GM18868 (cell line): Measurements from ENCODE around the gene PDE4D.
"Not testable (repeated sequence)": the region's sequence is repeated elsewhere in the genome, so short reads cannot be mapped to it uniquely, and the experiment has no call there.

Source experiments
- ATAC-seq: cut with Tn5 transposase; IDR thresholded peaks from one replicate; pipeline ENCODE4 v1.9.1; 2021; ENCODE audit warnings: mild to moderate bottlenecking, moderate library complexity; ENCODE audit not compliant: unreplicated experiment

Gene PDE4D

DNA sequence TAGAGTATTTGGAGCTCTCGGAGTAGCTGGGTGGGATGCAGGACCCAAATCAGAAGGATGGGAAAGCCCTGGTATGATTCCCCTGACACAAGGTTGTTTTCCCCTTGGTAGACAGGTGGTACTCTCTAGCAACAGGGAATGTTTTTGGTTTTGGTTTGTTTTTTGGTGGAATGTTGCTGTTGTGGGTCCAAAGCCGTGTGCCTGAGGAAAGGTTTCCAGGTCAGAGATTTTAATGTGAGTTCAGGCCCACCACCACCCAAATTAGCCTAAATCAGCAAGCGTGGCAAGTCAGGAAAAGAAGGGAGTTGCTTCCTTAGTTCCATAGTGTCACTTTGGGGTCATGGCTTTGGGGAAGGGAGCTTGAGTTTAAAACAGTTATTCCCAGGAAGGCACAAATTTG is 925.2 kb downstream of the PDE4D start:
- ATAC-seq: no peak

DNA sequence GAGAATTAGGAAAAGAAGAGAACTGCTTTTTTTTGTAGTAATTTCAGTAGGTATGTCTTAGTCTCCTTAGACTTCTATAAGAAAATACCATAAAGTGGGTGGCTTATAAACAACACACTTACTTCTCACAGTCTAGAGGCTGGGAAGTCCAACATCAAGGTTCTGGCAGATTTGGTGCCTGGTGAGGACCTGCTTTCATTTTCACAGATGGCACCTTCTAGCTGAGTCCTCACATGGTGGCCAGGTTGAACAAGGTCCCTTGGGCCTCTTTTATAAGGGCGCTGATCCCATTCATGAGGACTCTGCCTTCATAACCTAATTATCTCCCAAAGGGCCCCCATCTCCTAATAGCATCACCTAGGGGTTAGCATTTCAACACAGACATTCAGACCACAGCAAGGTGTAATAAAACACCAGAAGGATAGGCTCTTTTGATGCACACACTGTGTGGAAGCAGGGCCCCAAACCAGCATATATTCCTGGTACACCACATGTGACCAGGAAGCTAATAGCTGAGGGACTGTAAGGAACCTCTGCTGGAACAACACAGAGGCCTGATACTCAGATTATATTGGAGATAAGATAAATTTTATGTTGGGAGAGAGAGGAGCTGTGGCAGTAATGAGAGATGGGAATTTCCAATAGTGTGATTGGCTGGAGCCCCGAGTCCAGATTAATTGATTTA is 925.8 kb downstream of the PDE4D start:
- no peak for ATAC-seq

DNA sequence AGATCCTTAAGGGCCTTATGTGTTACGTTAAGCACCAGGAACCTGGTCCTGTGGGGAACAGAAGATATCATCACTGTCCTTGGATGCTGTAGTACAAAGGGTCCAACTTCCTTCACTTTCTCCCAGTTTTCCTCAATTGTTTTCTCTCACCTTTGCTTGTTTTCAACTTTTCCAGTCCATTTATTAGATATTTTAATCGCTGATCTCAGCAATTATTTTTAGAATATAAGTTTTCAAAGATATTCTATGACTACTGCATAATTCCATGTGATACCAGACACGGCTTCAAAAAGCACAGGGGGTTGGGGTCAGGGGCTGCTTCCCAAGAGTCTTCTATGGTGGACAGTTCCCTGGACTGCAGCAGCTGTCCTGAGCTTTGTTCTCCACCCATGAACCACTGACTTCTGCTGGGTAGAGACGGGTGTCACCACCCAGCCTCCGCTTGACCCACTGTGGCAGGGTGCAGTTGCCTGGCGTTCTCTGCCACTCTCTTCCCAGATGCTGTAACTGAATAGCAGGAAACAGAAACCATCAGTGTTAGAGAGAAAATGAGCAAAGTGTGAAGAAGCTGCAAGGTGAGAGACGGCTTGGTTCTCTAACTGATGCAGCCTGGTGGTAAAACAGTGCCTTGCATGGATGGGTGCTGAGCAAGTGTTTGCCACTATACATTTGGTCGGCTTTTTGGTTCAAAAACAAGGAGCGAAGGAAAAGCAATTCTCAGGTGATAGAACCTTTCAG is 927.7 kb downstream of the PDE4D start:
- ATAC-seq: no peak

DNA sequence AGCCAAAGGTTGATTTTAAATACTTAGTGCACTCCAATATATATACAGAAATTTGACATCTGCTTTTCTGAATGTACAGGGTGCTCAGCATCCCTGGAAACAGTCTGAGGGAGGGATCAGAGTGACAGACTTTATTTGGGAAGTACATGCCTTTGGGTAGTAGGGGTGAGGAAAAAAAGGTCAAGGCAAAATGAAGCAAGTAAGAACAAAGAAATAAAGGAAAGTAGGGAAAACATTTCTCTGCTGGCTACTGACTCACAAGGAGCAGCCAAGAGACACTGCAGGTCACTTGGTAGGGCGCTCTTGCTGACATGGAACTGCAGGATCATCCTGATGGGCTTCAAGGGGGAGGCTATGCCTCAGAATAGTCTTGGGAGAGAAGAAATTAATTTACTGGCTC is 929.7 kb downstream of the PDE4D start:
- ATAC-seq: no peak

DNA sequence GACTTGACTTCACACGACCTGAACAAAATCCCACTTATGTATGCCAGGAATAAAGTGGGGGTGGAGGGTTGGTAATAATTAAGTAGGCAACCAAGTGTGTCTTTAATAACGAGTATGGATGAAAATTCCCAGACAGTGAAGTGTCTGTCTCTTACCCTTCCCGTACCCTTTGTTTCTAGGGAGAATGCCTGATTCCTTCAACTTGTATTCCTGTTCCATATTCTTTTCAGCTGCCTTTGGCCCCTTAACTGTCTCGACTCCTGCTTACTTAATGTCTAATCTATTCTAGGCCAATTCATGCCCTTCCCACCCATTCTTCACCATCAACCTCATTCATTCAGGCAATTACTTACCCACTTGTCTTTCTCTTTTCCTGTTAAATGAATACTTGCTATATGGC is 930.2 kb downstream of the PDE4D start:
- no peak for ATAC-seq

DNA sequence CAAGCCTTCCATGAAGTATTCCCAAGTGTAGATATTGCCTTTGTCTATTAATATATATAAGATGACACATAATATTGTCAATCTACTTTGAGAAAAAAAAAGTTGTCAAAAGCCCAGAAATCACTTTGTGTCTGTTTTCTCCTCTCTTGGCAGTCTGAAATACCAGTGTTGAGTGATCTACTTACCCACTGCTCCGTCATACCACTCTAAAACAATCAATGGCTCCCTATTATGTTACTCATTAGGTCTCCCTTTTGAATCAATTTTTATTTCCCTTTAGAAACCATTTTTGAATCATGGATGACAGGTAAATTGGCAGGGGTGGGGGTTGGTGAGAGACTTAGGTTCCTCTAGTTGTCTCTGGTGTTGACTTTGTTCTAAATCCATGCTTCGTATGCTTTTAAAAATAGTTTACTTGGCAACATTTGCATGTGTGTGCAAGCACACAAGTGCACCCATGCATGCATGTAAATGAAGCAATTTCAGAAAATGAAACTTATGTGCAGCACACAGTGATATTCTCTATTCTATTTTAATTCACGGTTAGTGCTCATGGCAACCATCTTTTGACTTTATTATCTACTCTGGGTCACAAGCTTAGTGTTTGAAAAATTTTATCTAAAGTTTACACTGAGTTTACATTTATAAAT is 931.8 kb downstream of the PDE4D start:
- ATAC-seq: peak; percentile 78

DNA sequence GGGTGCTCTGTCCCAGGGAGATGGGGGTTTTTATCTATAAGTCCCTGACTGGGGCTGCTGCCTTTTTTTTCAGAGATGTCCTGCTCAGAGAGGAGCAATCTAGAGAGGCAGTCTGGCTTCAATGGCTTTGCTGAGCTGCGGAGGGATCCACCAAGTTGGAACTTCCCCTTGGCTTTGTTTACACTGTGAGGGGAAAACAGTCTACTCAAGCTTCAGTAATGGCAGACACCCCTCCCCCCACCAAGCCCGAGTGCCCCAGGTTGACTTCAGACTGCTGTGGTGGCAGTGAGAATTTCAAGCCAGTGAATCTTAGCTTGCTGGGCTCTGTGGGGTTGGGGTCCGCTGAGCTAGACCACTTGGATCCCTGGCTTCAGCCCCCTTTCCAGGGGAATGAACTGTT is 934.8 kb downstream of the PDE4D start:
- no peak for ATAC-seq

DNA sequence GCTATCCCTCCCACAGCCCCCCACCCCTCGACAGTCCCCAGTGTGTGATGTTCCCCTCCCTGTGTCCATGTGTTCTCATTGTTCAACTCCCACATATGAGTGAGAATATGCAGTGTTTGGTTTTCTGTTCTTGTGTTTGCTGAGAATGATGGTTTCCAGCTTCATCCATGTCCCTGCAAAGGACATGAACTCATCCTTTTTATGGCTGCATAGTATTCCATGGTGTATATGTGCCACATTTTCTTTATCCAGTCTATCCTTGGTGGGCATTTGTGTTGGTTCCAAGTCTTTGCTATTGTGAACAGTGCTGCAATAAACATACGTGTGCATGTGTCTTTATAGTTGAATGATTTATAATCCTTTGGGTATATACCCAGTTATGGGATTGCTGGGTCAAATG is 940.3 kb downstream of the PDE4D start:
- not testable (repeated sequence) for ATAC-seq

DNA sequence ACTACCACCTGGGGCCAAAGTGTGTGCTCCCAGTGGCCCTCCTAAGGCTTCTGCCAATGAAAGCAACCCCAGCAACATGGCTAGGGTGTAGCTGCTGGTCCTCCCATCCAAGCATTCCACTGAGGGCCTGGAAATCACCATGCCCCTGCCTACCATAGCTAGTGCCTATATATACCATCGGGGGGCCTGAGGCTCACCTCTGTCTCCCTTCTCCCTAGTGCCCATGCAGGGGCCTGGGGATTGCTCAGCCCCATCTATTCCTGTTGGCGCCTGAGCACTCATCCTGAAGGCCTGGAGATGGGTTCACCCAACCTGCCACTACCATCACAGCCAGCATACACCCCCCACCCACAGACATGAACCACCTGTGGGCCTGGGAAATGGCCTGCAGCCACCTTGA is 943.3 kb downstream of the PDE4D start:
- ATAC-seq: no peak

DNA sequence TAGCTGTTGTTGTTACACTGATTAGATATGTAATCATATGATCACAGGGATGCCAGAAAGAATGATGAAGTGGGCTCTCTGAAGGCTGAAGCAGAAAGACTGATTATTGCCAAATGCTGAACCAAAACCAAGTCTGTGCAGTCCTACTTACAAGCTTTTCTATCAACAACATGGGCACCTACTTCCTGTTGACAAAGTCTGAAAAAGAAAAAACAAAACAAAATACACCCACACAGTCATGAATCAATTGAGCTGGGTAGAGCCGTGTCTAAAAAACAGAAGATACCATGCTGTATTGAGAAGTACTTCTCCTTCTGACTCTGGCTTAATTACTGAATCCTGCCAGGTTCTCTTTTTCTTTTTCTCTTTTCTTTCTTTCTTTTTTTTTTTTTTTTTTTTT is 947.3 kb downstream of the PDE4D start:
- no peak for ATAC-seq

DNA sequence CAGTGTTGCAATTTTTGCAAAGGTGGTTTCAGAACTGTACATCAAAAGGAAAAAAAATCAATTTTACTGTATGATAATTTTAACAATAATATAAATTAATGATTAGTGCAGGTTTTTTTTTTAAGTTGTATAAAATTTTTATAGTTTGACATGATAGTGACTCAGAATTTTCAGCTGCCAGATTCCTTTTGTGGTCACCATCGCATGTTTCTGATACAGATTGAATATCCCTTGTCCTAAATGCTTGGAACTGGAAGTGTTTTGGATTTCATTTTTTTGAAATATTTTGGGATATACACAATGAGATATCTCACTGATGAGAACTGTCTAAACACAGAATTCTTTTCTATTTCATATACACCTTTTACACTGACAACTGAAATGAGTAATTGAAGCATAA is 949.3 kb downstream of the PDE4D start:
- ATAC-seq: no peak

DNA sequence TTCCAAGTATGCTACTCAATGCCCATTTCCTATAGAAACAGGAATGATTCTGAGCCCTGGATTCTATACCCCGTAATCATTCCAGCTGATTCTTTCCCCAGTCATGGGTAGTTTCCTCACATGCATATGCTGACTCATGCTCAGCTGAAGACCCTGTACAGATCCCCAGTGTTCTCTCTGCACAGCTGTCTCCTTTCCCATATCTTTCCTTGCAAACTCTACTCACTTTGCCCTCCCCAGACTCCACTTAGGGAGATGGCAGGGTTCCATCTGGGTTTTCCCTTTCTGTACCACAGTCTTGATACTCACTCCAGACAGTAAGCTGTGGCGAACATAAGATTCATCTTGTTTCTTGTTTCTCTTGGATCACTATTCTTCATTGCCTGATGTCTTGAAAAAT is 953.1 kb downstream of the PDE4D start:
- no peak for ATAC-seq

DNA sequence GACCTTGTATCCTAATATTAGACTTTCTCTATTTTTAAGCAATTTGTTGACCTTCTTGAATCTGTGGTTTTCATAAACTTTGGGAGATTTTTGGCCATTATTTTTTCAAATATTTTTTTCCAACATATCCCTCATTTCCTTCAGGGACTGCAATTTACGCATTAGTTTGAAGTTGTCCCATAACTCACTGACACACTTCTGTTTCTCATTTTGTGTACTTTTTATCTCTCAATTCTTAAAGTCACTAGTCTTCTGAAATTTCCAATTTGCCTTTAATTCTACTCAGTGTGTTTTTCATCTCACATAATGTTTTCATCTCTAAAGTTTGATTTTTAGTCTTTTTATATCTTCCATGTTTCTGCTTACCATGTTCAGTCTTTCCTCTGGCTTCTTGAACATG is 953.9 kb downstream of the PDE4D start:
- ATAC-seq: no peak

DNA sequence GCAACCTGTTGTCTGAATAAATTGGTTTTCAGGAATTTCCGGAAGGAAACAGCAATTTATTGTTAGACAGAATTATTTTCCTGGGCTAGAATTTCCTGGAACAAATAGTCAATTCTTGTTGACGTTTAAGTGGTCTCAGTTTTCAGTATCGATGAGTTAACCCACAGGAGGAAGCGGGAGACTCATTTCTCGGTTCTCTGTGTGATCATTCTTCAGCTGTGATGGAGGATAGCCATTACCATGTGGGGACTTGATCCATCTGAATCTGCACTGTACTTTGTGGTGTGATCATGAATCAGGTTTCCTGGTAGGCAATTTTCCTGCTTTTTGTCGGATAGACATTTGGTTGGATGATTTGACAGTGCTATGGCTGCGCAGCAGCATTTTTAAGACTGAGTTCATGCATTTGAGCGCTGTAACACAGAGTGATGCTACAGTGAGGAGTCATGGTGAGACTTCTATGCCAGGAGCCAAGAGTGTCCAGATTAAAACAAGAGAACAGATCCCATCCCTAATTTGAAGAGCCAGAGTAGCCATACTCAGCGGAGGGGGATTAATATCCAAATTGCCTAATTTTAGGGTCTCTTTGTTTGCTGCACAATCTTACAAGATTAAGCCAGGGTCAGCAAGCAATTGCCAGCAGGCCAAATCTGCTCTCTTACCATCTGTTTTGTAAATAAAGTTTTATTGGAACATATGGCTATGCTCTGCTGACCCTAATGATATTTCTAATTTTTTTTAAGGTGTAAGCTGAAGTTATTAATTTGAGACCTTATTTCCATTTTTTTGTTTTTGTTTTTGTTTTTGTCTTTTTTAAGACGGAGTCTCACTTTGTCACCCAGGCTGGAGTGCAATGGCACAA is 954.7 kb downstream of the PDE4D start:
- ATAC-seq: no peak

DNA sequence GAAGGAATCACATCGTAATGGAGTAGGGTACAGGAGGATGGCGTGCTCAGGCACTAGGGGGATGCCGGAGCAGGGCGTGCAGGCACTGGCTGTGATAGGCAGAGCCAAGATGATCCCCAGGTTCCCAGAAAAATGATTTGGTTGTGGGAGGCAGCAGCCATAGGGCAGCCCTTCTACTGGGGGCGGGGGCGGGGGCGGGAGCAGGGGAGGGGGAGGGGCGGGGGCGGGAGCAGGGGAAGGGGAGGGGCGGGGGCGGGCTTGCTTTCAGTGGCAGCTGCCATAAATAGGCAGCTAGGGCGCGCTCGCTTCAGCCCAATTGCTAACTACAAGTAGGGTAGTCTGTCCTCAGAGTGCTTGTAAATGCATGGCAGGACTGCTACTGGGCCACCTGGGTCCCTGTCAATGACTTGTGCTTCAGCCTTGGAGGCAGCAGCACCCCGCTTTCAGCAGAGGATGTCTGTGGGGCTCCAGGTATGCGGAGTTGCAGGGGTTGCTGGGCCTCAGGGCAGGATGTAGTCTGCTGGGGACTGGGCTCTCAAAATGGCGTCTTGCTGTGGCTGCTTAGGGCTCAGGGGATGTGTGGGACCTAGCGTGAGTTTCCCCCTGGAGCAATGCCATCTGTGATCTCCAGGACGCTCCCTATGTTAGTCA is 956.4 kb downstream of the PDE4D start:
- ATAC-seq: no peak

DNA sequence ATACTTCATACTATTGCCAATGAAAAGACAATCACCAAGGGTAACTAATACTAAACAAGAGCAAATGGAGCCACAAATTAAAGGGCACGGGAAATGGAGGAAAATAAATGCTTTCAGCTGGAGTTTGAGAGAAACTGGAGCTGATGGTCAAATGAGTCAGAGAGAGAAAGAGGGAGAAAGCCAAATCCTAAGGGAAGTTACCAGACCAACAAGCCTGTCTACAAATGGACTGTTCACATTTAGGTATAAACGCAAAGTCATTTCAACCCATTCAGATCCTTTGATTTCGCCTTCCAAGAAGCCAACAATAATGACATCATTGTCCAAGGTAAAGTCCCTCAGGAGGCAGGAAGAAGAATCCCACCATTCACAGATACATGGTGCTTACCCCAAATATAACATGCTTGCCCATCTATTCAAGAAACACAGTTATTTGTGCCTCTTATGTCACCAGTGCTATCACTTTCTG is 958.9 kb downstream of the PDE4D start:
- ATAC-seq: no peak

DNA sequence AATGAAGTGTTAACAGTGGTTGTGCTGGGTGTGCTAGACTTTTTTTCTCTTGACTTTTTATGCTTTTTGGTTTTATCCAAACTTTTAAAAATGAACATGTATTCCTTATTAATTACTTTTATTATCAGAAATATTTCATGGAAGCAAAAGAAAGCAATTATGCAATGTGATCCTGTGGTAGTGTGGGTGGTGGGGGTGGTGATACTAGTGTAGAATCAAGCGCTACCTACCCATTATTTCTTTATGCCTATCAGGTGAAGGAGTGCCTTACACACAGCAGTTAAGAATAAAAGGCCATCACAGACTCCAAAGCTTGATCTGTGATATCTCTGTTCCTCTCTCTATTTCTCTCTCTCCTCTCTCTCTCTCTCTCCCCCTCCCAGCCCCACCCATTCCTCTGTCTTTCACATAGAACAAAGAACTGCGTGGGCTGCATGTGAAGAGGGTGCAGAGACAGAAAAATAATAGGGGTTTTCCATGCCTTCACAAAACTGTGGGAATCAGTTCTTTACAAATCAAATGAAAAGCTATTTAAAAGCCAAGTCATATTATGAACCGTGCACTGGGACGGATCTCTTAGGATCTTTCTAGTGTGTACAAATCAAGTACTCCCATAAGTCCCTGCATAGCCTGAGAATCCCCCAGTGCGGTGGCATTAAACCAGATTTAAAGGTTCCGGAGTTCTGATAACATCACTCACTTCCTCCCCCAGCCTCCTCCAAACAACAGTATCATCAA is 959.5 kb downstream of the PDE4D start:
- no peak for ATAC-seq

DNA sequence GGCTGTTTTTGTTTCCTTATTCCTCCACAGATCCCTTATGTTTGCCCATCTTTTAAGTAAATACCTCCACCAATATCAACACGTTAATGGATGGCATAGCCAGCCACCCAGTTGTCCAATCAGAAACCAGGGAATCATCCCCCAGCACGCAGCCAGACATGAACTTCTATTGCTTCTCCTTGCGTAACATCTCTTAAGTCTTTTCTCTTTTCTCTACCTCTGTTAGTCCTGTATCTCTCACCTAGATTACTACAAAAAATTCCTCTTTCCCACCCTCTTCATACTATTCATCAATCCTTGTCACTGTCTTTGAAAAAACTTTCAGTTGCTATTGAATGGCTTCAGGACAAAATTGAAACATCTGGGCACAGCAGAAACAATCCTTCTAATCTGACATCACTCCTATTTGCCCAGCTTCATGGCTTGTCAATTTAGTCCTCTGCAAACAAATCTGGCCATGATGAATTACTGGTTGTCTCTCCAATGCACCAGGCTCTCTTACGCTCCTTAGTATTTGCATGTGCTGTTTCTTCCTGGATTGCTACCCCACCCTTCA is 961.4 kb downstream of the PDE4D start:
- no peak for ATAC-seq

DNA sequence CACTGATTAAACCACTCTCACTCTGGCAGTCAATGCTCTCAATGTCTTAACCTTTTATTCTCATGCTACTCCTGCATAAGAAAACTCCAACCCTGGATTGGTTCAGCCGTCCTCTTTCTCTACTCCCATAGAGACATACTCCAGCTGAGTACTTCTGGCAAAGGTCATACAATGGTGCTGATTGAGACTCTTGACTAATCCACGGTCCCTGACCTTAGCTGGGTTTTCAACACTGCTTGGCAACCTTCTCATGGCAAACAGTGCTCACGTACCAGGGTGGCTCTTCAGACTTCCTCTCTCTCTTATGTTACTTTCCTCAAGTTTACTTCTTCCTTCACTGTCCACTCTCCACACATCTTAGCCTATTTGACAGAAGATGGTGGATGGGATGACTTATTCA is 963.0 kb downstream of the PDE4D start:
- ATAC-seq: no peak

DNA sequence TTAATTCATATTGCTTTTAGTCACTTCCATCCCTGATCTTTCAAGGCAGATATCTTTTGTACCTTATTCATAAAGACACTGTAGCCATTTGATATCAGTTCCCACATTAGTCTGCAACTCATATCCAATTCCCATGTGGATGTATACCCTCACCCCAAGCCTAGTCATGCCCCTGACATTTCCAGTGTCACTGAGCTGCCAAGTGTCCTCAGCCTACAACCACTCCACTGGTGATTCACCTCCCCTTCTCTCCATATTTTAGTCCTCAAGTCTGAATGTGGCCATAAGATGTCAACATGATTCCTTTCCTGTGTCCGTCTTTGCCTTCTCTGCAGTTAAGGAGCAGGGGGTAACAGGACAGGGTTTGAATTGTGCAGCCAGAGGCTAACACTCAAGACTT is 963.8 kb downstream of the PDE4D start:
- no peak for ATAC-seq
